ENCODE measurements around the gene ZDHHC14.

GRCh38 chr6:157397660-157398059 is 16.7 kb downstream of the ZDHHC14 start:
- TF ChIP-seq, protein P1, sequence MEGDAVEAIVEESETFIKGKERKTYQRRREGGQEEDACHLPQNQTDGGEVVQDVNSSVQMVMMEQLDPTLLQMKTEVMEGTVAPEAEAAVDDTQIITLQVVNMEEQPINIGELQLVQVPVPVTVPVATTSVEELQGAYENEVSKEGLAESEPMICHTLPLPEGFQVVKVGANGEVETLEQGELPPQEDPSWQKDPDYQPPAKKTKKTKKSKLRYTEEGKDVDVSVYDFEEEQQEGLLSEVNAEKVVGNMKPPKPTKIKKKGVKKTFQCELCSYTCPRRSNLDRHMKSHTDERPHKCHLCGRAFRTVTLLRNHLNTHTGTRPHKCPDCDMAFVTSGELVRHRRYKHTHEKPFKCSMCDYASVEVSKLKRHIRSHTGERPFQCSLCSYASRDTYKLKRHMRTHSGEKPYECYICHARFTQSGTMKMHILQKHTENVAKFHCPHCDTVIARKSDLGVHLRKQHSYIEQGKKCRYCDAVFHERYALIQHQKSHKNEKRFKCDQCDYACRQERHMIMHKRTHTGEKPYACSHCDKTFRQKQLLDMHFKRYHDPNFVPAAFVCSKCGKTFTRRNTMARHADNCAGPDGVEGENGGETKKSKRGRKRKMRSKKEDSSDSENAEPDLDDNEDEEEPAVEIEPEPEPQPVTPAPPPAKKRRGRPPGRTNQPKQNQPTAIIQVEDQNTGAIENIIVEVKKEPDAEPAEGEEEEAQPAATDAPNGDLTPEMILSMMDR (IDR thresholded peaks at IDR 0.05): no peak
- TF ChIP-seq ZFX (IDR thresholded peaks at IDR 0.05; ENCODE audit: borderline replicate concordance): no peak

All from 22Rv1 (cell line).